GM12878 (cell line): ENCODE results near the gene BRIX1. TPM values are rescaled to one million over a fixed set of nuclear protein-coding genes. Genes with fewer than 3 reads are reported as not detected.

Experiments
- ATAC-seq: fragments of 200-7000 bp; cut with Tn5 transposase; 3 replicates; pipeline ENCODE4 v1.9.1; 2020; ENCODE audit warnings: mild to moderate bottlenecking, moderate library complexity
- BruUV-seq: library from RNA; stranded (reverse); fragments of 400-500 nt; replicated peaks from 2 replicates; lab custom pipeline; 2021; lab: Mats Ljungman, UMichigan
- CTCF ChIA-PET: fragments of 300-600 bp; sonication (Branson Sonifier 250); formaldehyde crosslinking; extraction: SDS; loops from one replicate; lab custom pipeline; 2021; ENCODE audit warnings: inconsistent platforms; lab: Yijun Ruan, JAX
- POLR2A ChIA-PET: fragments of 350-600 bp; formaldehyde crosslinking; extraction: SDS; loops from one replicate; lab custom pipeline; 2021; ENCODE audit warnings: inconsistent platforms; lab: Charles Lee
- RAD21 ChIA-PET: fragments of 300-600 bp; sonication (Branson Sonifier 250); formaldehyde crosslinking; loops from one replicate; lab custom pipeline; 2023; ENCODE audit warnings: antibody characterized with exemption; ENCODE audit not compliant: unreplicated experiment; lab: Charles Lee
- SMC1A ChIA-PET: fragments of 300-600 bp; sonication (Branson Sonifier 250); formaldehyde crosslinking; loops from one replicate; lab custom pipeline; 2023; ENCODE audit not compliant: unreplicated experiment, uncharacterized antibody; lab: Charles Lee
- DNase-seq: peaks from one replicate; pipeline ENCODE4 v3.0.0-alpha.2; 2011; ENCODE audit warnings: low read depth, low spot score
- FAIRE-seq: peaks from 3 replicates; lab custom pipeline; 2011; peaks lifted over from hg19 to GRCh38; lab: Jason Lieb, UNC
- H2AFZ ChIP-seq: 2 replicates; pipeline ENCODE4 v1.6.0; 2011; ENCODE audit warnings: low read depth, low read length, control low read depth; ENCODE audit not compliant: control insufficient read depth
- H3K27ac ChIP-seq: 2 replicates; pipeline ENCODE4 v1.5.1; 2011; ENCODE audit warnings: control low read depth; ENCODE audit not compliant: control insufficient read depth, insufficient read depth
- H3K27me3 ChIP-seq, 2 experiments: replicated peaks in 1 of 2; 2 replicates each; pipeline versions ENCODE4 v1.6.0 to v1.6.1; 2011; ENCODE audit warnings: low read length in 1 of 2; ENCODE audit not compliant: control insufficient read depth in 2 of 2, insufficient read depth in 2 of 2
- H3K36me3 ChIP-seq, 2 experiments: 2 replicates each; pipeline ENCODE4 v1.5.1; 2011; ENCODE audit warnings: low read length in 1 of 2; ENCODE audit not compliant: control insufficient read depth in 2 of 2, insufficient read depth in 2 of 2
- H3K4me1 ChIP-seq: 2 replicates; pipeline ENCODE4 v1.6.1; 2011; ENCODE audit warnings: mild to moderate bottlenecking, low read length, moderate library complexity, mixed read lengths; ENCODE audit not compliant: control insufficient read depth, insufficient read depth
- H3K4me2 ChIP-seq: 2 replicates; pipeline ENCODE4 v1.6.0; 2011; ENCODE audit warnings: control low read depth; ENCODE audit not compliant: control insufficient read depth, insufficient read depth
- H3K4me3 ChIP-seq: fragments of 200-600 bp; sonication (generic); 2 replicates; pipeline ENCODE4 v1.5.1; 2016
- H3K79me2 ChIP-seq: 2 replicates; pipeline ENCODE4 v1.6.0; 2011; ENCODE audit warnings: low read length; ENCODE audit not compliant: control insufficient read depth, insufficient read depth
- H3K9ac ChIP-seq: 2 replicates; pipeline ENCODE4 v1.8.0; 2011; ENCODE audit warnings: low read length, control low read depth, mixed read lengths; ENCODE audit not compliant: control insufficient read depth, insufficient read depth
- H3K9me3 ChIP-seq: replicated peaks from 3 replicates; pipeline ENCODE4 v1.5.1; 2011; ENCODE audit warnings: mild to moderate bottlenecking, low read length; ENCODE audit not compliant: control insufficient read depth, insufficient read depth
- H4K20me1 ChIP-seq: 2 replicates; pipeline ENCODE4 v1.6.0; 2011; ENCODE audit not compliant: control insufficient read depth, insufficient read depth
- BACH1 ChIP-seq: fragments of 450-650 bp; IDR thresholded peaks from 2 replicates; pipeline ENCODE4 v1.6.1; 2017; ENCODE audit warnings: mild to moderate bottlenecking, borderline replicate concordance
- BCLAF1 ChIP-seq: fragments of 450-650 bp; IDR thresholded peaks from 2 replicates; pipeline ENCODE4 v1.6.1; 2017; ENCODE audit warnings: antibody characterized with exemption, mild to moderate bottlenecking, moderate library complexity
- CHD1 ChIP-seq: IDR thresholded peaks from 2 replicates; pipeline ENCODE4 v1.6.1; 2012; ENCODE audit warnings: low read depth, low read length, improper control_type of control experiment
- ESRRA ChIP-seq: IDR thresholded peaks from 2 replicates; pipeline ENCODE4 v1.6.1; 2012; ENCODE audit warnings: mild to moderate bottlenecking, low read length, improper control_type of control experiment
- ETV6 ChIP-seq, 2 experiments: fragments of 450-650 bp in 1 of 2; IDR thresholded peaks in 1 of 2; conservative IDR thresholded peaks in 1 of 2; 2 replicates each; pipeline ENCODE4 v1.6.1; 2014; ENCODE audit warnings: antibody characterized with exemption in 1 of 2, borderline replicate concordance in 1 of 2, low read depth in 1 of 2, mild to moderate bottlenecking in 1 of 2, moderate library complexity in 1 of 2
- IKZF2 ChIP-seq, 2 experiments: fragments of 450-650 bp; IDR thresholded peaks; 2 replicates each; pipeline ENCODE4 v1.6.1; 2017; ENCODE audit warnings: mild to moderate bottlenecking in 2 of 2, moderate library complexity in 2 of 2
- NFYB ChIP-seq: IDR thresholded peaks from 2 replicates; pipeline ENCODE4 v1.6.1; 2011; ENCODE audit warnings: low read depth, mild to moderate bottlenecking, low read length, improper control_type of control experiment, moderate library complexity; ENCODE audit not compliant: insufficient read depth
- PAX5 ChIP-seq: IDR thresholded peaks from 2 replicates; pipeline ENCODE4 v1.6.1; 2011; ENCODE audit warnings: low read depth, low read length, borderline replicate concordance
- SIN3A ChIP-seq: IDR thresholded peaks from 2 replicates; pipeline ENCODE4 v1.6.1; 2012; ENCODE audit warnings: low read depth, low read length, improper control_type of control experiment
- SREBF1 ChIP-seq: IDR thresholded peaks from 2 replicates; pipeline ENCODE4 v1.6.1; 2012; ENCODE audit warnings: mild to moderate bottlenecking, low read length
- ZNF274 ChIP-seq: IDR thresholded peaks from one replicate; pipeline ENCODE4 v1.8.0; 2011; ENCODE audit not compliant: insufficient read length, insufficient read depth
- ZNF384 ChIP-seq: IDR thresholded peaks from 2 replicates; pipeline ENCODE4 v1.6.1; 2012; ENCODE audit warnings: low read depth, mild to moderate bottlenecking, low read length, improper control_type of control experiment, borderline replicate concordance
- ZNF622 ChIP-seq: fragments of 450-650 bp; IDR thresholded peaks from 2 replicates; pipeline ENCODE4 v1.6.1; 2017; ENCODE audit warnings: mild to moderate bottlenecking, inconsistent platforms
- in situ Hi-C: fragments of 300-500 bp; cut with MboI; formaldehyde crosslinking; loops from 9 replicates; pipeline ENCODE4 v1.14.3; 2018; ENCODE audit warnings: mixed read lengths
- intact Hi-C: fragments of 100-400 bp; cut with micrococcal nuclease; formaldehyde crosslinking; loops from one replicate; pipeline ENCODE4 v1.14.2; 2022; ENCODE audit not compliant: unreplicated experiment
- polyA plus RNA-seq, 11 experiments: library from polyadenylated mRNA; depleted of rRNA in 4 of 11; unstranded in 6 of 11; stranded (reverse) in 5 of 11; fragments of >200 nt; fragmentation: Nextera tagmentation in 4 of 11; fragmentation: Illumina TruSeq in 1 of 11; extraction: Ambion mirVana in 4 of 11; extraction: Trizol in 1 of 11; gene quantifications; 1 replicate in 1 of 11; 2 replicates in 10 of 11; pipeline versions ENCODE4 v1.2.1 to v1.2.3, GENCODE V29; 2011 to 2016; ENCODE audit warnings: inconsistent platforms in 2 of 11, missing spikeins in 2 of 11, low read depth in 1 of 11
- total RNA-seq, 4 experiments: library from RNA; depleted of rRNA in 3 of 4; stranded (reverse); fragments of >200 nt in 3 of 4; fragmentation: Illumina TruSeq in 1 of 4; extraction: Trizol in 1 of 4; gene quantifications; 2 replicates each; pipeline versions ENCODE4 v1.2.1 to v1.2.3, GENCODE V29; 2013 to 2021

Gene BRIX1
- total and polyA plus RNA-seq, 10 of the 15 experiments (the other 5 are each of a cell fraction or from before 2014, with no cell fraction given): 48.3 to 119 (median 78.9) TPM

DNA sequence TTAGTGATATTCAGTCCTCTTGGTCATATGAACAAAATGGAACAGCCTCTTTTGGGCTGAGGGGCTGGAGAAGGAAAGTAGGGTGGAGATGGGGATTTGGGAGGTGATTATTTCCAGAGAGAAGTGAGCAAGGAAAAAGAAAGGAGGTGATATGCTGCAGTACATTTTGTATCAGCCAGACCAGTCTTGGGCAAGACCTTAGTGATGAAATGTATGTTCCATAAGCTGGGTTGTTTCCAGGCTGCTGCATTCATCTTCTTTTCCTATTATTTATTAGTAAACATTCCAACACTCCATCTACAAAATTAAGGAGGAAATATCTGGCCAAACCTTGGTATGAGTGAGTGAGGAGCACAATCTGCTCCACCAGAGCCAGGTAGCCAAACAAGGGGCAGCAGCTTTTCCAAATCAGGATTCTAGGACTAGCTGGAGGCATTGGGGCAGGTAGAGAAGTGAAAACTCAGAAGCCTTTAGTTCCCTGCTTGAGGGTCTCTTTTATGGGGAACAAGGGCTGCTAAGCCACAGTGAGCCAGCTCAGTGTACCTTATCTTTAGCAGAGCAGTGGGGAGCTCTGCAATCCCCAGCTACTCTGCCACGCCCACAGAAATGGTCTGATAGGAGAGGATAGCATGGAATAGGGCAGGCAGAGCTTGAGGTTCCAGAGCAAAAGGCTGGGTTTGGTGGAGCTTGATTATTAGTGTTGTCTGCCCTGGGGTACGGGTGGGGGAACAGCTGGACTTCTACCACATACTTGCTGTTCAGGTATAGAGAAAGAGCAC is 19.7 kb upstream of the BRIX1 start (continued):
- TF ChIP-seq BCLAF1: no peak
- TF ChIP-seq ZNF384: no peak
- TF ChIP-seq IKZF2 (IDR thresholded peaks at IDR 0.05): no peak
- TF ChIP-seq ZNF622: no peak

- CTCF ChIA-PET: interaction anchor here (0.6 to 5.7 kb wide), 18 partner anchors 10 to 422 kb away, joined by 3 to 44 read pairs (median 6); partner anchors contain the start of genes BRIX1 and RAD1
Observed at GRCh38 chr5:34897646-34898045, 17.9 kb upstream of the BRIX1 start.

More at GRCh38 chr5:34897646-34898045, 17.9 kb upstream of the BRIX1 start:
- Histone ChIP-seq H3K4me1 (no peaks in the 10 kb centered on the region), H2AFZ (no peak overlapping the region), H3K4me2 (no peak overlapping the region), H3K4me3 (no peak overlapping the region), H3K36me3 (no peaks in the 10 kb centered on the region), H3K9ac (no peak overlapping the region), H4K20me1 (no peaks in the 10 kb centered on the region), H3K27ac (no peak overlapping the region), H3K9me3 (no peaks in the 10 kb centered on the region), H3K27me3 (no peaks in the 10 kb centered on the region), H3K79me2 (no peaks in the 10 kb centered on the region)
- FAIRE-seq (no peak), DNase-seq (no peak), ATAC-seq (no peak)
- RAD21 ChIA-PET: interaction anchor here (0.9 to 1.6 kb wide), 5 partner anchors 17 to 423 kb away, joined by 3 to 8 read pairs (median 3); partner anchors contain the start of genes BRIX1 and RAD1
- POLR2A ChIA-PET: no interaction called here
- intact Hi-C loops: loop anchor here (1.0 kb wide), 3 partner anchors 374 to 423 kb away; no protein-coding TSS in a partner anchor
- no peak for TF ChIP-seq SIN3A
- no peak for TF ChIP-seq NFYB
- no peak for TF ChIP-seq ETV6 (conservative IDR thresholded peaks at IDR 0.05 in 1 of 2, IDR thresholded peaks at IDR 0.05 in 1 of 2; ENCODE audit: borderline replicate concordance in 1 of 2, low read depth in 1 of 2)
- no peak for TF ChIP-seq SREBF1
- TF ChIP-seq IKZF2 (IDR thresholded peaks at IDR 0.05): no peak
- TF ChIP-seq PAX5: no peak
- no peak for TF ChIP-seq ZNF274
- TF ChIP-seq CHD1: no peak
- no peak for TF ChIP-seq BACH1
- no peak for TF ChIP-seq ESRRA
- SMC1A ChIA-PET: interaction anchor here (0.6 to 2.6 kb wide), 10 partner anchors 14 to 852 kb away, joined by 3 to 19 read pairs (median 4); no protein-coding TSS in a partner anchor
- in situ Hi-C loops: no loop called here
- BruUV-seq: no TSS peak
